ENCODE measurements around the gene MST1R. TPM values are rescaled to one million over a fixed set of nuclear protein-coding genes. Genes with fewer than 3 reads are reported as not detected.

Gene MST1R
- total and polyA plus RNA-seq, 2 of the 4 experiments (the other 2 are of a cell fraction), result under 0.01 to 0.14 TPM

GRCh38 chr3:49927798-49928197, 24.1 kb upstream of the MST1R start:
- CTCF ChIA-PET, result no interaction called here
- H3K36me3 ChIP-seq (ENCODE audit: control insufficient read depth, insufficient read depth, low read length), result no peaks in the 10 kb centered on the region
- no peak overlapping the region for H2BK120ac ChIP-seq (ENCODE audit: low read depth, low read length)
- no peak overlapping the region for H4K8ac ChIP-seq (ENCODE audit: low read depth in 2 of 2, low read length in 2 of 2)
- H3K4me1 ChIP-seq (ENCODE audit: control insufficient read depth, insufficient read depth, low read length), result peaks cover 8% of the 10 kb centered on the region
- no peak overlapping the region for H4K5ac ChIP-seq (ENCODE audit: low read depth, low read length)
- H3K18ac ChIP-seq (ENCODE audit: low read depth, low read length), result no peak overlapping the region
- POLR2A ChIA-PET (ENCODE audit: unreplicated experiment), result no interaction called here
- dilution Hi-C loops (cut with HindIII; ENCODE audit: low sequenced_read_pairs, unreplicated experiment), result no loop called here
- H3K9me1 ChIP-seq (ENCODE audit: insufficient read depth, low read length), result peaks cover 5% of the 10 kb centered on the region; the same call in 1 of the 2 replicates
- no peaks in the 10 kb centered on the region for H3K27me3 ChIP-seq (ENCODE audit: control insufficient read depth, insufficient read depth, low read length)
- H2AK9ac ChIP-seq (replicated peaks; ENCODE audit: low read depth, low read length, poor library complexity), result no peak overlapping the region
- H2BK5ac ChIP-seq (ENCODE audit: low read depth, low read length, poor library complexity, severe bottlenecking), result no peak overlapping the region
- TF ChIP-seq FOS (IDR thresholded peaks at IDR 0.05; ENCODE audit: low read depth, low read length) (no peak), MAFK (IDR thresholded peaks at IDR 0.05; ENCODE audit: low read depth, low read length) (no peak), RAD21 (IDR thresholded peaks at IDR 0.05; ENCODE audit: low read length) (no peak), RCOR1 (IDR thresholded peaks at IDR 0.05; ENCODE audit: insufficient replicate concordance, low read length) (no peak), ELK1 (IDR thresholded peaks at IDR 0.05; ENCODE audit: borderline replicate concordance, low read depth, low read length) (no peak), BHLHE40 (IDR thresholded peaks at IDR 0.05; ENCODE audit: low read depth, low read length) (no peak), CHD1 (IDR thresholded peaks at IDR 0.05; ENCODE audit: low read depth, low read length) (no peak)
- no peak overlapping the region for H3K27ac ChIP-seq (ENCODE audit: insufficient read depth, low read length)
- BruUV-seq (replicated peaks), result no TSS peak
- no peaks in the 10 kb centered on the region for H3K9me3 ChIP-seq (ENCODE audit: control insufficient read depth, insufficient read depth, low read length)
- H3K4ac ChIP-seq (ENCODE audit: low read depth, low read length), result no peak overlapping the region
- no peak overlapping the region for H3K4me2 ChIP-seq (ENCODE audit: low read depth, low read length)
- H4K20me1 ChIP-seq (ENCODE audit: insufficient read depth, low read length), result no peaks in the 10 kb centered on the region
- intact Hi-C loops (cut with micrococcal nuclease), result no loop called here
- H3K9ac ChIP-seq (ENCODE audit: low read depth, low read length), result no peak overlapping the region
- no peak overlapping the region for H4K91ac ChIP-seq (ENCODE audit: insufficient read depth, low read depth, low read length)
- ATAC-seq (ENCODE audit: low read depth), result no peak
- no peak overlapping the region for H2BK15ac ChIP-seq (ENCODE audit: low read depth, low read length)
- in situ Hi-C loops (cut with MboI; ENCODE audit: low sequenced_read_pairs), result no loop called here
- WGBS, 2 experiments (ENCODE audit: extremely low coverage in 2 of 2, insufficient read length in 1 of 2), result no CpG with 5 or more reads among the region's 5 CpGs
- DNase-seq, result no peak
- H3K14ac ChIP-seq (replicated peaks; ENCODE audit: low read depth, low read length), result no peak overlapping the region
- no peak overlapping the region for H3K56ac ChIP-seq (ENCODE audit: extremely low read depth, insufficient read depth, low read length)
- no peak overlapping the region for H2BK20ac ChIP-seq (ENCODE audit: low read depth, low read length)
- no peak overlapping the region for H2AK5ac ChIP-seq (ENCODE audit: low read depth, low read length)
- H3K23ac ChIP-seq (ENCODE audit: low read depth, low read length), result no peak overlapping the region
- no peak overlapping the region for H2AFZ ChIP-seq (replicated peaks; ENCODE audit: low read length, poor library complexity)
- no peak overlapping the region for H3K4me3 ChIP-seq (ENCODE audit: insufficient read depth, low read depth, low read length)
- peaks cover 16 to 36% of the 10 kb centered on the region in 2 experiments for H3K79me1 ChIP-seq (ENCODE audit: low read depth in 1 of 2, low read length in 2 of 2)
